Spinal cord (tissue), 10 donors: ENCODE measurements around the gene MYOT. TPM values are rescaled to one million over a fixed set of nuclear protein-coding genes. Genes with fewer than 3 reads are reported as not detected.

Experiments used
- DNase-seq, 6 donors: peaks; one replicate each; pipeline versions ENCODE4 v3.0.0 to v3.0.0-alpha.2; 2013 to 2015; ENCODE audit warnings: low spot score in 6 of 6, low read depth in 4 of 6
- H3K27ac ChIP-seq: one replicate; pipeline ENCODE4 v1.5.1; 2013; ENCODE audit warnings: low read depth, low read length, control low read depth
- H3K27me3 ChIP-seq: one replicate; pipeline ENCODE4 v1.6.1; 2013; ENCODE audit warnings: low read length; ENCODE audit not compliant: control insufficient read depth, insufficient read depth
- H3K36me3 ChIP-seq: one replicate; pipeline ENCODE4 v1.6.1; 2013; ENCODE audit warnings: low read length; ENCODE audit not compliant: control insufficient read depth, insufficient read depth
- H3K4me1 ChIP-seq: one replicate; pipeline ENCODE4 v1.6.1; 2013; ENCODE audit warnings: low read length; ENCODE audit not compliant: control insufficient read depth, insufficient read depth
- H3K4me3 ChIP-seq: one replicate; pipeline ENCODE4 v1.5.1; 2013; ENCODE audit warnings: low read depth, low read length, control low read depth
- H3K9me3 ChIP-seq: one replicate; pipeline ENCODE4 v1.6.1; 2013; ENCODE audit warnings: low read length; ENCODE audit not compliant: control insufficient read depth, insufficient read depth
- WGBS: methylation state at CpG from one replicate; pipeline ENCODE4 v1.1.5; 2013; ENCODE audit warnings: missing lambda C conversion rate; ENCODE audit not compliant: insufficient coverage; 5-methylcytosine and 5-hydroxymethylcytosine counted together
- long read RNA-seq, 4 donors: transcript quantifications; one replicate each; lab custom pipeline, GENCODE V29; 2026
- polyA plus RNA-seq, 2 donors: library from polyadenylated mRNA; unstranded; fragments of 120-200 nt; gene quantifications; one replicate each; pipeline ENCODE4 v1.2.1, GENCODE V29; 2013; ENCODE audit not compliant: insufficient read length in 2 of 2
- total RNA-seq, 2 donors: library from RNA; depleted of rRNA in 1 of 2; stranded (reverse); fragments of 120-200 nt in 1 of 2; fragments of >200 nt in 1 of 2; gene quantifications; one replicate each; pipeline versions ENCODE4 v1.2.3 to v1.2.4, GENCODE V29; 2013 to 2014
- donor health status: healthy.

The MYOT gene, protein sequence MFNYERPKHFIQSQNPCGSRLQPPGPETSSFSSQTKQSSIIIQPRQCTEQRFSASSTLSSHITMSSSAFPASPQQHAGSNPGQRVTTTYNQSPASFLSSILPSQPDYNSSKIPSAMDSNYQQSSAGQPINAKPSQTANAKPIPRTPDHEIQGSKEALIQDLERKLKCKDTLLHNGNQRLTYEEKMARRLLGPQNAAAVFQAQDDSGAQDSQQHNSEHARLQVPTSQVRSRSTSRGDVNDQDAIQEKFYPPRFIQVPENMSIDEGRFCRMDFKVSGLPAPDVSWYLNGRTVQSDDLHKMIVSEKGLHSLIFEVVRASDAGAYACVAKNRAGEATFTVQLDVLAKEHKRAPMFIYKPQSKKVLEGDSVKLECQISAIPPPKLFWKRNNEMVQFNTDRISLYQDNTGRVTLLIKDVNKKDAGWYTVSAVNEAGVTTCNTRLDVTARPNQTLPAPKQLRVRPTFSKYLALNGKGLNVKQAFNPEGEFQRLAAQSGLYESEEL
- total RNA-seq (1 to 10 TPM; 3.0 to 8.3 TPM), polyA plus RNA-seq (1 to 10 TPM; 5.0 to 6.9 TPM)
- long read RNA-seq, donor 1, partial matches to known transcripts = 0 of 3 reads
- long read RNA-seq, donor 1, other reads (novel, unspliced or antisense) = 0 of 3 reads
- long read RNA-seq, donor 2 = 0 reads
- long read RNA-seq, donor 3 = 0 reads
- long read RNA-seq, donor 4 = 0 reads

DNA sequence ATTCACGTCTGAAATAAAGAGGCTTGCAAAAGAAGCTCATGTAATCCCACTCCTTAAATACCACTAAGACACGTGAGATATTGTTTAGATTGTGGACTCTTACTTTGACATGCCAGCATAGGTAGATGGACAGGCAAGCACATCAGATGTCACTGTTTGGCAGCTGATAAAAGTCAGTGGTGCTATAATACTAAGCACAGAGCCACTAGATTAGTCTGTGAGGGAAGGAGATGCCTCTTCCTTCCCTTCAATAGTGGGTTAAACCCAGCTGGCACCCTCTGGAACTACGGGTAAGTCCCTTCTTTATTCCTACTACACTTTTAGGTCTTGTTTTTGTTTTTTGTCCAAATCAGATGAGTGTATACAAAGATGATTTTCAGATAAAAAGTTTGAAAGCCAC, at the start of gene MYOT:
TSS of gene MYOT (plus strand) at position 197 of the 400 bp plus-strand sequence. CDS start 2,792 bp downstream, outside the sequence.
- Histone ChIP-seq H3K36me3 (no peaks in the 10 kb centered on the region), H3K4me1 (no peaks in the 10 kb centered on the region), H3K27ac (no peak within 1 kb of the TSS), H3K9me3 (no peaks in the 10 kb centered on the region), H3K27me3 (no peaks in the 10 kb centered on the region), H3K4me3 (no peak within 1 kb of the TSS)
- DNase-seq = no peak
- no CpG with 5 or more reads among the region's 3 CpGs for WGBS

DNA sequence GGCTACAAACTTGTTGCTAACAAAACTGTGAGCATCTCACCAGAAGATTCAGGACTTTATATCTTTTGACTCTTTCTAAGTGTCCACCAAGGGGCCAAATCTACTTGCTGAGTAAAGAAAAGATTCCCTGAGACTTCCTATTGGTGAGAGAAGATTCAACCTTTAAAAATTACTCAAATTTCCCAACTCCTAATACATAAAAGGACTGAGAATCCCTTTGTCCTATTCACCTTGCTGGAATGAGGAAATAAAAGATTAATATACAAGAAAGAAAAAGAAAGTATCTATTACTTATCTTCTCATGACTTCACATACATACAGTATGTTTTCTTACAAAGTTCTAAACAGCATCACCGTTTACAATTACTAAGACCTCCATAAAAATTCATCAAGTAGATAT, 47.9 kb upstream of the MYOT start:
- H3K27me3 ChIP-seq = no peaks in the 10 kb centered on the region
- H3K27ac ChIP-seq = no peak overlapping the region

DNA sequence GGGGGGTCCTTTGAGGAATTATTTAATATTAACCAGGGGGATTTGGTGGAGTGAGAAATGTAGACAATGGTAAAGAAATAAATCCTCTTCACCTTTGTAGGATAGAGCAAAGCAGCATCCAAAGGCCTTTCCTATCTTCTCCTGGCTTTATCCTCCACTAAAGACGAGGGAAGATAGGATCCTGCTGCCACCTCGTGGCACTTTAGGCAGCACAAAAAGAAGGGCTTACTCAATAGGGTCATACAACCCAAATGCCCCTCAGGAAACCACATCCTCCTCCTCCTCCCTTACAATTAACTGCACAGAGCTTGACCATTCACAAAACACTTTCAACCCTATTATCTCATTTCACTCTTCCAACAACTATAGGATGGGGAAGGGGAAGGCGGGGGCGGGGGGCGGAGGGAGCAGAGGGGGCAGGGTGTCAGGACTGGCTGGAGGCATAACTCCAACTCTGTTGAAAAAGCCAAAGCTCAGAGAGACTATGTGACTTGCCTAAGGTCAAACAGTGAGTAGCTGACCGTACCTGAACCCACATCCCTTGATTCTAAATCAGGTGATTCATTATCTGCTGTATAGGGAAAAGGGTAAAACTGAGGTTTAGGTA, 45.4 kb upstream of the MYOT start:
- no peaks in the 10 kb centered on the region for H3K36me3 ChIP-seq
- 32% methylated on average over 3 of the region's 6 CpGs for WGBS
- H3K4me3 ChIP-seq = no peak overlapping the region
- H3K4me1 ChIP-seq = no peaks in the 10 kb centered on the region
- H3K27me3 ChIP-seq = no peaks in the 10 kb centered on the region
- no peak overlapping the region for H3K27ac ChIP-seq
- peaks cover 4% of the 10 kb centered on the region for H3K9me3 ChIP-seq
- DNase-seq = peak in 4 of 6 donors; percentile 6 to 57 (median 38)

More for the DNA sequence above, 47.9 kb upstream of the MYOT start:
- H3K9me3 ChIP-seq = no peaks in the 10 kb centered on the region
- no peaks in the 10 kb centered on the region for H3K36me3 ChIP-seq
- H3K4me1 ChIP-seq = no peaks in the 10 kb centered on the region
- WGBS = no CpG with 5 or more reads among the region's 1 CpG
- no peak for DNase-seq
- no peak overlapping the region for H3K4me3 ChIP-seq

DNA sequence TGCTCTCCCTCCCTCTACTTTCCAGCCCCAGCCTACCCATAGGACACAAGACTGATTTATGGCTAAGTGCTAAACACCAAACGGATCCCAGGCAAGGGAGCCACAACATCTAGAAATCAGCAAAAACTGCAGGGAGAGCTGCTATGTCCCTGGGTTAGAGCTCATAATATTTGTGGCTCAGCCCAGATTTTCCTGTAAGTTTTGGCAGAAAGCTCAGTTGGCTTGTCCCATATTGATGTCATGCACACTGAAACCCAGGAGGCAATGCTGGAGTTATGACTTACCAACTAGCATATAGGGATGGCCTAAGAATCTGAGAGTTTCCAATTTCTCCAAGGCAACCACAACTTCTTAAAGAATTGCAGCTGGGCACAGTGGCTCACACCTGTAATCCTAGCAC, 44.7 kb upstream of the MYOT start:
- Histone ChIP-seq H3K36me3 (no peaks in the 10 kb centered on the region), H3K4me3 (no peak overlapping the region), H3K27ac (no peak overlapping the region), H3K4me1 (no peaks in the 10 kb centered on the region), H3K9me3 (peaks cover 4% of the 10 kb centered on the region), H3K27me3 (no peaks in the 10 kb centered on the region)
- WGBS = 64% methylated on average over 1 of the region's 1 CpG
- DNase-seq = no peak

DNA sequence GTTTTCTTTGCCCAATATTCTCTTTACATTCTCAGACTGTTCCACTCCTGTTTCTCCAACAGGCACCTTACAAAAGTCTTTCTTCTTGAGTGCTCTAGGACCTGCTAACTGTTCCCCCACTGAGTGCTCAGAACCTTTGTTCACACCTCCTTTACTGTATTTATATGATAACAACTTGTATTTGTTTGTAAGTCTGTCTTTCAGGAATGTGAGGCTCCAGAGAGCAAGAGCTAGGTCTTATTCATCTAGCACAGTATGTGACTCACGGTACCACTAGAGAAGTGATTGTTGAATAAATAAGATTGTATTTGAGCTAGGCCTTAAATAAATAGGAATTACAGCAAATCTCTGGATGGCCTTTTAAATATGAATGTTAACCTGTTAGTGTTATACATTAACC, 42.5 kb upstream of the MYOT start:
- Histone ChIP-seq H3K4me1 (no peaks in the 10 kb centered on the region), H3K27ac (no peak overlapping the region), H3K9me3 (peaks cover 4% of the 10 kb centered on the region), H3K4me3 (no peak overlapping the region), H3K36me3 (no peaks in the 10 kb centered on the region), H3K27me3 (no peaks in the 10 kb centered on the region)
- DNase-seq = no peak
- WGBS = 100% methylated on average over 1 of the region's 1 CpG

DNA sequence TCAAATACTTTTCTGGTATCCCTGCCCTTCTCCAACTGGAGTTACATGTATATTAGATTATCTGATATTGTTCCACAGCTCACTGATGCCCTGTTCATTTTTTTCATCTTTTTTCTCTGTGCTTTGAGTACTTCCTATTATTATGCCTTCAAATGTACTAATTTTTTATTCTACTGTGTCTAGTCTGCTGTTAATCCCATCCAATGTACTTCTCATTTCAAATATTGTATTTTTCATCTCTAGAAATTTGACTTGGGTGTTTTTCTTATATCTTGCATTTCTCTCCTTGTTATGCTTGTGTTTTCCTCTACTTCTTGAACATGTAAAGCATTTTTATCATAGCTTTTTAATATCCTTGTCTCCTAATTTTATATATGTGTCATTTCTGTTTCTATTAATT, 41.6 kb upstream of the MYOT start:
- H3K4me3 ChIP-seq = no peak overlapping the region
- no peak for DNase-seq
- H3K4me1 ChIP-seq = no peaks in the 10 kb centered on the region
- no peaks in the 10 kb centered on the region for H3K36me3 ChIP-seq
- peaks cover 4% of the 10 kb centered on the region for H3K9me3 ChIP-seq
- H3K27me3 ChIP-seq = no peaks in the 10 kb centered on the region
- no peak overlapping the region for H3K27ac ChIP-seq

DNA sequence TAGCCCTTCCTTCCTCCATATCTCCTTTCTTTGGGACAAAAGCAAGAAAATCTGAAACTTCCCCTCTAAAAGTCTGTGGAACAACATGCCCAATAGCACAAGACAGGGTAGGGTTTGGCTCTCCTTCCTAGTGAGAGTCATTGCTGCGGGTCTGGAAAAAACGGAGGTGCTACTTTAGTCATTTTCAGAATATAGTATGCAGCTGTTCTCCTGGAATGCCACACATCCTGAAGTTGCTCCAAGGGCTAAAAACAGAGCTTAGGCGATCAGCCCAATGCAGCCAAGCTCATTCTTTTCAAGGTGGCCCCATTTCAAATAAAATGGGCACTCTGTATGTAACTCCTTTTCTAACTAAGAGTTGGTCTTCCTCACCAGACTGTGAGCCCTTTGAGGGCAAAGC, 39.5 kb upstream of the MYOT start:
- Histone ChIP-seq H3K27me3 (no peaks in the 10 kb centered on the region), H3K27ac (no peak overlapping the region), H3K4me3 (no peak overlapping the region), H3K36me3 (no peaks in the 10 kb centered on the region), H3K4me1 (no peaks in the 10 kb centered on the region), H3K9me3 (peaks cover 4% of the 10 kb centered on the region)
- DNase-seq = no peak
- 88% methylated on average over 3 of the region's 3 CpGs for WGBS

DNA sequence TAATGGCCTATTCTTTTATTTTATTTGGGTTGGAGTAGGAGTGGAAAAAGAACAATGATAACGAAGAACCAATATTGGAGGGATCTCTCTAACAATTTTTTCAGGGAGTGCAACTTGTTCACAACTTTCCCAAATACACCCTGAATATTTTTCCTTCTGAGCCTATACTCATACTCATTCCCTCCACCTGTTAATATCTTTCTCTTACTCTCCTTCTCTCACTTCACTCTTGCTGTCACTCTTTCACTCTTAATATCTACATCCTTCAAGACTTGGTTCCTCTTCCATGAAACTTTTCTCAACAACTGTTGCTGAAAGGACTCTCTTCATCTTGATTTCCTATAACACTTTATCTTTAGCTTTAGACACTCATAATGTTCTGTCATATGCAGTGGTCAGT, 39.0 kb upstream of the MYOT start:
- no peak for DNase-seq
- peaks cover 4% of the 10 kb centered on the region for H3K9me3 ChIP-seq
- H3K36me3 ChIP-seq = no peaks in the 10 kb centered on the region
- no peak overlapping the region for H3K27ac ChIP-seq
- H3K4me1 ChIP-seq = no peaks in the 10 kb centered on the region
- no CpG with 5 or more reads among the region's 1 CpG for WGBS
- no peak overlapping the region for H3K4me3 ChIP-seq
- H3K27me3 ChIP-seq = no peaks in the 10 kb centered on the region

DNA sequence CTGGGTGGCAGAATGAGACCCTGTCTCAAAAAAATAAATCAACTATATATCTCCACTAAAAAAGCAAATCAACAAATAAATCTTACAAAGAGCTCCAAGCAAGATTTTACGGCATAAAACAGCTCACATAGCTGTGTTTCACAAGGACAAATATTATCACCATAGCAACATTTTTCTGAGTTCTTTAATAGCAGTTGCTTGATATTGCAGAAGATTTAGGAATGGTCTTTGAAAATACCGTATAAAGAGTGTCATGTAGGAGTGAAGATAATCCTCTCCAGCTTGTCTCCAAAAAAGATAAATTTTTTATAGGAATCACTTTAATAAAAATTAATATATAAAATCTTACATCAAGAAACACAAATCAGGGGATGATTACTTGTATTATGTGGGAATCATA, 36.6 kb upstream of the MYOT start:
- Histone ChIP-seq H3K36me3 (no peaks in the 10 kb centered on the region), H3K4me1 (no peaks in the 10 kb centered on the region), H3K9me3 (peaks cover 2% of the 10 kb centered on the region), H3K27ac (no peak overlapping the region), H3K27me3 (no peaks in the 10 kb centered on the region), H3K4me3 (no peak overlapping the region)
- DNase-seq = peak in 1 of 6 donors; percentile 28
- no CpG with 5 or more reads among the region's 2 CpGs for WGBS
